GM10248 (cell line): Measurements from ENCODE around the gene LRRFIP1.

ENCODE experiments used
- CTCF ChIA-PET: fragments of 300-600 bp; sonication (Branson Sonifier 250); formaldehyde crosslinking; extraction: SDS; loops from one replicate; lab custom pipeline; 2021; ENCODE audit warnings: antibody characterized with exemption; lab: Yijun Ruan, JAX
- POLR2A ChIA-PET: fragments of 350-650 bp; sonication (Branson Sonifier 250); formaldehyde crosslinking; extraction: SDS; loops from one replicate; lab custom pipeline; 2020; ENCODE audit warnings: antibody characterized with exemption; lab: Yijun Ruan, JAX
- DNase-seq: peaks from one replicate; pipeline ENCODE4 v3.0.0; 2012; ENCODE audit errors: extremely low spot score
- TF ChIP-seq, protein P1 (sequence below): IDR thresholded peaks from 2 replicates; pipeline ENCODE4 v1.5.1; 2012; ENCODE audit warnings: mild to moderate bottlenecking, low read depth; ENCODE audit errors: extremely low read depth, missing control alignments, control extremely low read depth

LRRFIP1 gene

DNA sequence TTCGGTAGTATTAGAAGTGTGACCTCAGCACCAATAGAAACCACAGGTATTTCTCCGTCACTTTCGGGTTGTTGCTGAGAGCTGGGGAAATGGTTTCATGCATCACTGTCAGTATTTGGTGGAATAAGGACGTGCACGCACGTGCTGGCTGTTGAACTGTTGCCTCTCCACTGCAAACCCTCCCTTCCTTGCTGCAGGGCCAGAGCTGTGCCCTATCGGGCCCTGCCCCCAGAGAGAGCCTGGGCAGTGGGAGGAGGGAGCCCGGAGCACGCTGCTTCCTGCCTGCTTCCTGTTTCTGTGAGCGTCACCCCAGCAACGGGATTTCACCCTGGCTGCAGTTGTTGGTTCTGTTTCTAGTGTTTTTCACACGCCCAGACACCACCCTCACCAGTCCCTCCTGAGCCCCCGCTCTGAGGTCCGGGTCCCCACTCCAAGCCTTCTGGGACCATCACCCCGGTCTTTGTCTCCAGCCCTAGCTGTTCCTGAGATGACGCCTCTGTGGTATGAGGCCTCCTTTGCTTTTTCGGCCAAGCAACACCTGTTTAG is 47.4 kb downstream of the LRRFIP1 start:
- DNase-seq: peak; percentile 83
- TF ChIP-seq, protein P1, sequence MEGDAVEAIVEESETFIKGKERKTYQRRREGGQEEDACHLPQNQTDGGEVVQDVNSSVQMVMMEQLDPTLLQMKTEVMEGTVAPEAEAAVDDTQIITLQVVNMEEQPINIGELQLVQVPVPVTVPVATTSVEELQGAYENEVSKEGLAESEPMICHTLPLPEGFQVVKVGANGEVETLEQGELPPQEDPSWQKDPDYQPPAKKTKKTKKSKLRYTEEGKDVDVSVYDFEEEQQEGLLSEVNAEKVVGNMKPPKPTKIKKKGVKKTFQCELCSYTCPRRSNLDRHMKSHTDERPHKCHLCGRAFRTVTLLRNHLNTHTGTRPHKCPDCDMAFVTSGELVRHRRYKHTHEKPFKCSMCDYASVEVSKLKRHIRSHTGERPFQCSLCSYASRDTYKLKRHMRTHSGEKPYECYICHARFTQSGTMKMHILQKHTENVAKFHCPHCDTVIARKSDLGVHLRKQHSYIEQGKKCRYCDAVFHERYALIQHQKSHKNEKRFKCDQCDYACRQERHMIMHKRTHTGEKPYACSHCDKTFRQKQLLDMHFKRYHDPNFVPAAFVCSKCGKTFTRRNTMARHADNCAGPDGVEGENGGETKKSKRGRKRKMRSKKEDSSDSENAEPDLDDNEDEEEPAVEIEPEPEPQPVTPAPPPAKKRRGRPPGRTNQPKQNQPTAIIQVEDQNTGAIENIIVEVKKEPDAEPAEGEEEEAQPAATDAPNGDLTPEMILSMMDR: no peak
- POLR2A ChIA-PET: no interaction called here
- CTCF ChIA-PET: interaction anchor here (1.0 to 9.1 kb wide), 10 partner anchors 10 to 101 kb away, joined by 3 to 212 read pairs (median 18); no protein-coding TSS in a partner anchor

DNA sequence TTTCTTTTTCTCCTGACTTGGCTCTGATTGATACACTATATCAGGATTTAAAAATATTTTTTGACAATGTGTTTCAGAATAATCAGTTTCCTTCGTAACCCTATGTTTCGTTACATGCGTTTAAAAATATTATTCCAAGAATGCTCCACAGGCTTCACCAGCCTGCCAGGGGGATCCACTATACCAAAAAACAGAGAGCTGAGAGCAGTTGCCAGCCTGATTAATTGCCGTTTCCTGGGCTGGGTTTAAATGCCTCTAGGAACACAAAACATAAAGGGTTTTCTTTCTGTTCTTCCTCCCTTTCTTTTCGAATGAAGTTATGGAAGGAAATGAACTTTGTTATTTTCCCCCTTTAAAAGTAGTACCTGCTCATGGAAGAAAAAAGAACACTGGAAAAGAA is 47.9 kb downstream of the LRRFIP1 start:
- POLR2A ChIA-PET: no interaction called here
- no peak for DNase-seq
- TF ChIP-seq, protein P1: no peak
- CTCF ChIA-PET: interaction anchor here (1.0 to 9.1 kb wide), 7 partner anchors 9 to 100 kb away, joined by 3 to 212 read pairs (median 18); no protein-coding TSS in a partner anchor

DNA sequence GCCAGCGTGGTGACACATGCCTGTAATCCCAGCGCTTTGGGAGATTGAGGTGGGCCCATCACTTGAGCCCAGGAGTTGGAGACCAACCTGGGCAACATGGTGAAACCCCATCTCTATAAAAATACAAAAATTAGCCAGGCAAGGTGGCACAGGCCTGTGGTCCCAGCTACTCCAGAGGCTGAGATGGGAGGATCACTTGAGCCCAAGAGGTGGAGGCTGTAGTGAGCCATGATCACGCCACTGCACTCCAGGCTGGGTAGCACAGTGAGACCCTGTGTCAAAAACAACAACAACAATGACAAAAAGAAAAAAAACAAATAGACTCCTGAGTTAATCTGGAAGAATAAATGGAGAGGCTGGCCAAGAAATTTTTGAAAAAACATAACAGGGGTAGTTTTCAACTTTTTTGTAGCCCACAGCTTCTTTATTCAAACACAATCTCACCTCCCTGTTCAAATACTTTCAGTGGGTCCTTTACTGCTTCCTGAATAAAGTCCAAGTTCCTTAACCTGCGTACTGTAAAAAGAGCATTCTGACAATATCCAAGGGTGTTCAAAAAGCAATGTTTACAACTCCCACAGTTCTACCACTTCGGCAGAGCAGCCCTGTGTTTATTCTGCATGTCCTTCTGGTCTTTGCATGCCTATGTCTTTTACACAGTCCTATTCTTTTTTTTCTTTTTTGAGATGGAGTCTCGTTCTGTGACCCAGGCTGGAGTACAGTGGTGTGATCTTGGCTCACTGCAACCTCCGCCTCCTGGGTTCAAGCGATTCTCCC is 53.5 kb downstream of the LRRFIP1 start:
- ChIA-PET POLR2A (no interaction called here), CTCF (interaction anchor here (1.8 to 4.1 kb wide), 2 partner anchors 8 to 64 kb away, joined by 13 to 17 read pairs; no protein-coding TSS in a partner anchor)
- TF ChIP-seq, protein P1: no peak
- DNase-seq: no peak

DNA sequence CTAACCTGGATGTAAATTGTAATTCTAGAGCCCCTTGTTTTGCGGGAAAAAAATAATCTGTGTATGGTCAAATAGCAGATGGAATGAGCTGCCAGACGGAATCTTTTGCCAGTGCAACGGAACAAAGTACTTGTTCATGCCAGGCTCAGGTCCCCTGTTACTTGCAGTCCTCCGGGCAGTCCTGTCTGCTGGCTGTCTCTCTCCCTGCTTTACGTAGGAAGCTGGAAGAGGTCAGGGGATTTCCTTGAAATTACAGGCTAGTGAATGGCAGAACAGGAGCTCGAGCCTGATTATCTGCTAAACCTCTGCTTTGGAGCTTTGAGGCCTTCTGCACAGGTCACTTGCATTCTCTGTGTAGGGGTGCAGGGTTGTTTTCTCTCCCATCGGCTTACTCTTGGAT is 54.8 kb downstream of the LRRFIP1 start:
- no peak for DNase-seq
- ChIA-PET CTCF (interaction anchor here (1.5 to 4.1 kb wide), 3 partner anchors 9 to 63 kb away, joined by 3 to 17 read pairs (median 13); no protein-coding TSS in a partner anchor), POLR2A (no interaction called here)
- TF ChIP-seq, protein P1: no peak

DNA sequence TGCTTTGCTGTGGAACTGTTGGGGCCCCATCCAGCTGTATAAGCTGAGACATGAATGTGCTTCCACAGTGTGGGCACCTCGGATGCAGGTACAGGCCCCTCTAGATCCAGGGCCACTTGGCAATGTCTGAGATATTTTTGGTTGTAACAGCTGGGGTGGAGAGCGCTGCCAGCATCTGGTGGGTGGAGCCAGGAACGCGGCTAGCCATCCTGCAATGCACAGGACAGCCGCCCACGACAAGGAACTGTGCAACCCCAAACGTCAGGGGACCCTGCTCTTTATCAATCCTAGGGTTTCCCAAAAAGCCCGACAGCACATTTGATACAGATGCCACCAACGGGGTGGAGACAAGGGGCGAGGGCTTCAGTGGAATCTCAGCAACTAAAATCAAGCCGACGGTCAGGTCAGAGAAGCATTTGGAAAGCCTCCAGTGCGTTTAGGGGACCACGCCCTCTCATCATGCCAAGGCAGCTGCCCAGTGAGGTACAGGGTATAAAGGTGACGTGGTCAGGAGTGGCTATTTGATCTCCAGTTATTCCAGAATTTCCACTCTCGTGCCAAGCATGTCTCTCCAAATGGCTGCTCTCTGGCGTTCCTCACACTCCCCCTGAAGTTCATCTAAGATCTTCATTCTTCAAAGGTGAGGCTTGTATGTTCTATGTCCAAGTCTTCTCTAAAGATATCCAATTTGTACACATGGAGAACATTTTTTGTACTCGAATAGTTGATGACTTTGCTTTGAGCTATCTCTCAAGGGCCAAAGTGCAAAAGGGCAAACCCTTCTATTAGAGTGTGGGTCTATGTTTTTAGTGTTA is 55.7 kb downstream of the LRRFIP1 start:
- no peak for DNase-seq
- TF ChIP-seq, protein P1: no peak
- ChIA-PET POLR2A (no interaction called here), CTCF (interaction anchor here (1.2 to 4.1 kb wide), 5 partner anchors 8 to 64 kb away, joined by 3 to 18 read pairs (median 13); no protein-coding TSS in a partner anchor)

DNA sequence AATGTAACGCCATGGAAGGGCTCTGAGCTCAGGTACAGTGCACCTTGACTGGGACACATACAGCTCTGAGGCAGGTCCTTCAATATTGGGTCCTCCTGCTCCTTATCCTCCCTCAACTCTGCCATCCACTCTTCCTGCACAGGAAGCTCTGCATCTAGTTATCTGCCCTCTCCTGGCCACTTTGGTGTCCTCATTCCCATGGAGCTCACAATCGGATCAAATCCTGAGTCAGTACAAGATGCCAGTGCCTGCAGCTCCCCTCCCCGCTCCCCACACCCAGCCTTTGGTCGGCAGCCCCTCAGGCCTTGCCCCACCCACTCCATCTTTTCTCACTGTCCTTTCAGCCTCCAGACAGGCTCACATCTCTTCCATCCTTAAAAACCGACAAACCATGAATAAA is 58.0 kb downstream of the LRRFIP1 start:
- TF ChIP-seq, protein P1: no peak
- DNase-seq: no peak
- ChIA-PET CTCF (interaction anchor here (0.9 to 2.8 kb wide), 5 partner anchors 11 to 57 kb away, joined by 3 to 18 read pairs (median 4); no protein-coding TSS in a partner anchor), POLR2A (no interaction called here)
